HepG2 (cell line): ENCODE data around the gene CA10. TPM values are rescaled to one million over a fixed set of nuclear protein-coding genes. Genes with fewer than 3 reads are reported as not detected.

Experiments used
- ATAC-seq: fragments of 200-7000 bp; cut with Tn5 transposase; 3 replicates; pipeline ENCODE4 v1.9.1; 2020; ENCODE audit warnings: mild to moderate bottlenecking, moderate library complexity
- BruUV-seq: library from RNA; stranded (reverse); fragments of 400-500 nt; replicated peaks from 2 replicates; lab custom pipeline; 2021; lab: Mats Ljungman, UMichigan
- CTCF ChIA-PET: fragments of 300-600 bp; formaldehyde crosslinking; extraction: SDS; loops from one replicate; lab custom pipeline; 2021; ENCODE audit warnings: low total read pairs, inconsistent platforms, low intra/inter-chr PET ratio; lab: Yijun Ruan, JAX
- POLR2A ChIA-PET: fragments of 350-600 bp; sonication (Branson Sonifier 250); formaldehyde crosslinking; loops from one replicate; lab custom pipeline; 2020; ENCODE audit warnings: antibody characterized with exemption, inconsistent platforms; lab: Yijun Ruan, JAX
- DNase-seq: peaks from one replicate; pipeline ENCODE4 v3.0.0-alpha.2; 2015; ENCODE audit warnings: low spot score
- FAIRE-seq: peaks from 3 replicates; lab custom pipeline; 2011; peaks lifted over from hg19 to GRCh38; lab: Jason Lieb, UNC
- H2AFZ ChIP-seq: one replicate; pipeline ENCODE4 v1.6.1; 2011; ENCODE audit warnings: low read length, inconsistent platforms
- H3K27ac ChIP-seq: fragments of 300-600 bp; 3 replicates; pipeline ENCODE4 v1.8.0; 2011; ENCODE audit warnings: mixed run types, mild to moderate bottlenecking, mixed read lengths, low read length, inconsistent platforms; ENCODE audit not compliant: insufficient read depth; ENCODE audit errors: extremely low read length
- H3K27me3 ChIP-seq, 2 experiments: fragments of 200-600 bp in 1 of 2; 2 replicates in 1 of 2; 3 replicates in 1 of 2; pipeline versions ENCODE4 v1.6.0 to v1.8.0; 2011; ENCODE audit warnings: low read length in 2 of 2, mild to moderate bottlenecking in 2 of 2, moderate library complexity in 2 of 2, inconsistent platforms in 1 of 2; ENCODE audit not compliant: insufficient read depth in 2 of 2, control insufficient read depth in 1 of 2
- H3K36me3 ChIP-seq, 2 experiments: fragments of 200-600 bp in 1 of 2; replicated peaks in 1 of 2; 2 replicates in 1 of 2; 3 replicates in 1 of 2; pipeline versions ENCODE4 v1.5.1 to v1.8.0; 2011; ENCODE audit warnings: low read length in 2 of 2, inconsistent platforms in 1 of 2; ENCODE audit not compliant: insufficient read depth in 2 of 2, control insufficient read depth in 1 of 2
- H3K4me1 ChIP-seq: 2 replicates; pipeline ENCODE4 v1.5.1; 2012; ENCODE audit warnings: low read length, inconsistent platforms; ENCODE audit not compliant: insufficient read depth
- H3K4me2 ChIP-seq: 2 replicates; pipeline ENCODE4 v1.6.0; 2011; ENCODE audit warnings: low read depth, low read length, inconsistent platforms
- H3K4me3 ChIP-seq, 3 experiments: fragments of 200-600 bp in 1 of 3; sonication (generic), shearing (Covaris generic) in 1 of 3; replicated peaks in 1 of 3; 2 replicates each; pipeline ENCODE4 v1.5.1; 2011 to 2016; ENCODE audit warnings: low read length in 3 of 3, inconsistent platforms in 2 of 3, low read depth in 2 of 3, mild to moderate bottlenecking in 2 of 3, control low read depth in 1 of 3, mixed read lengths in 1 of 3; ENCODE audit not compliant: insufficient read depth in 1 of 3
- H3K79me2 ChIP-seq: one replicate; pipeline ENCODE4 v1.6.1; 2011; ENCODE audit warnings: low read length, inconsistent platforms; ENCODE audit not compliant: insufficient read depth
- H3K9ac ChIP-seq: 2 replicates; pipeline ENCODE4 v1.6.0; 2011; ENCODE audit warnings: mild to moderate bottlenecking, low read depth, low read length, inconsistent platforms; ENCODE audit not compliant: insufficient read depth
- H3K9me3 ChIP-seq: 2 replicates; pipeline ENCODE4 v1.5.1; 2012; ENCODE audit warnings: mild to moderate bottlenecking, low read length
- H4K20me1 ChIP-seq: 2 replicates; pipeline ENCODE4 v1.6.0; 2011; ENCODE audit warnings: inconsistent platforms, mild to moderate bottlenecking, low read length, moderate library complexity; ENCODE audit not compliant: insufficient read depth
- ELF4 ChIP-seq: sonication (generic); formaldehyde crosslinking; IDR thresholded peaks from 2 replicates; pipeline ENCODE4 v1.5.0; 2020; ENCODE audit warnings: missing genetic modification reagents, mild to moderate bottlenecking, moderate library complexity, borderline replicate concordance
- GLI4 ChIP-seq: sonication (generic); formaldehyde crosslinking; IDR thresholded peaks from 2 replicates; pipeline ENCODE4 v1.5.1; 2020; ENCODE audit warnings: missing genetic modification reagents, mild to moderate bottlenecking, moderate library complexity, borderline replicate concordance
- NFKBIZ ChIP-seq: IDR thresholded peaks from 2 replicates; pipeline ENCODE4 v1.6.1; 2018; ENCODE audit warnings: missing genetic modification reagents, missing compliant biosample characterization
- POGK ChIP-seq: sonication (generic); formaldehyde crosslinking; conservative IDR thresholded peaks from 2 replicates; pipeline ENCODE4 v1.8.0; 2022; ENCODE audit warnings: mild to moderate bottlenecking, moderate library complexity, missing genetic modification reagents
- TBX3 ChIP-seq: fragments of 450-650 bp; IDR thresholded peaks from 2 replicates; pipeline ENCODE4 v1.6.1; 2017; ENCODE audit warnings: antibody characterized with exemption, mild to moderate bottlenecking, inconsistent platforms, borderline replicate concordance
- ZNF124 ChIP-seq: sonication (generic); formaldehyde crosslinking; IDR thresholded peaks from 2 replicates; pipeline ENCODE4 v1.4.0; 2020; ENCODE audit warnings: missing genetic modification reagents
- ZNF224 ChIP-seq: sonication (generic); formaldehyde crosslinking; IDR thresholded peaks from 2 replicates; pipeline ENCODE4 v1.5.0; 2020; ENCODE audit warnings: mild to moderate bottlenecking, missing genetic modification reagents
- ZNF33B ChIP-seq: sonication (generic); formaldehyde crosslinking; IDR thresholded peaks from 2 replicates; pipeline ENCODE4 v1.5.1; 2020; ENCODE audit warnings: mild to moderate bottlenecking, missing genetic modification reagents
- ZNF503 ChIP-seq: sonication (generic); formaldehyde crosslinking; IDR thresholded peaks from 2 replicates; pipeline ENCODE4 v1.4.0; 2020; ENCODE audit warnings: missing genetic modification reagents
- ZNF687 ChIP-seq: sonication (generic); formaldehyde crosslinking; IDR thresholded peaks from 2 replicates; pipeline ENCODE4 v1.5.1; 2020; ENCODE audit warnings: mild to moderate bottlenecking, missing genetic modification reagents, moderate library complexity
- ZNF75D ChIP-seq: sonication (generic); formaldehyde crosslinking; IDR thresholded peaks from 2 replicates; pipeline ENCODE4 v1.8.1; 2023; ENCODE audit warnings: missing genetic modification reagents, mild to moderate bottlenecking, borderline replicate concordance
- WGBS: methylation state at CpG from one replicate; pipeline ENCODE4 v1.1.6; 2017; ENCODE audit warnings: low lambda C conversion rate; 5-methylcytosine and 5-hydroxymethylcytosine counted together
- in situ Hi-C: cut with HindIII; loops from 2 replicates; pipeline ENCODE4 v1.10.0; 2017; ENCODE audit warnings: low pct_unique_long_range_greater_than_20kb; ENCODE audit not compliant: extremely low pct_ligation_motif_present
- intact Hi-C: fragments of 100-400 bp; cut with micrococcal nuclease; formaldehyde crosslinking; loops from one replicate; pipeline ENCODE4 v1.10.0; 2022; ENCODE audit not compliant: unreplicated experiment
- polyA plus RNA-seq, 8 experiments: library from polyadenylated mRNA; depleted of rRNA in 3 of 8; stranded (reverse) in 7 of 8; unstranded in 1 of 8; fragments of >200 nt; fragmentation: Illumina TruSeq in 4 of 8; extraction: Trizol in 4 of 8; gene quantifications; 2 replicates each; pipeline versions ENCODE4 v1.2.1 to v1.2.3, GENCODE V29; 2011 to 2016; ENCODE audit warnings: low read depth in 4 of 8, missing spikeins in 1 of 8, mixed read lengths in 1 of 8; ENCODE audit not compliant: insufficient read depth in 1 of 8
- total RNA-seq, 5 experiments: library from RNA; depleted of rRNA; stranded (reverse); fragments of >200 nt; fragmentation: Illumina TruSeq; extraction: Trizol; gene quantifications; 2 replicates each; pipeline ENCODE4 v1.2.3, GENCODE V29; 2016; ENCODE audit warnings: low read depth in 1 of 5

The CA10 gene
- total and polyA plus RNA-seq, 2 of the 13 experiments (the other 11 are each of a cell fraction or from before 2014, with no cell fraction given): not detected

- Histone ChIP-seq H3K9ac (no peak overlapping the region), H2AFZ (no peak overlapping the region), H3K4me2 (no peak overlapping the region), H3K9me3 (no peaks in the 10 kb centered on the region), H3K27ac (no peak overlapping the region), H3K27me3 (peaks cover 0 to 1% of the 10 kb centered on the region in 2 experiments; a peak in 1 of 5 replicates), H3K36me3 (no peaks in the 10 kb centered on the region), H4K20me1 (no peaks in the 10 kb centered on the region), H3K4me1 (no peaks in the 10 kb centered on the region), H3K79me2 (no peaks in the 10 kb centered on the region), H3K4me3 (no peak overlapping the region)
- DNase-seq (no peak), ATAC-seq (no peak), FAIRE-seq (no peak)
- TF ChIP-seq ZNF503 (CRISPR knock-in tag) (no peak), ELF4 (CRISPR knock-in tag) (no peak), GLI4 (CRISPR knock-in tag) (no peak), ZNF687 (CRISPR knock-in tag) (no peak), ZNF224 (CRISPR knock-in tag) (no peak), NFKBIZ (CRISPR knock-in tag) (no peak), ZNF124 (no peak), TBX3 (no peak), POGK (no peak), ZNF33B (CRISPR knock-in tag) (no peak), ZNF75D (CRISPR knock-in tag) (no peak)
- in situ Hi-C loops: no loop called here
- ChIA-PET CTCF (no interaction called here), POLR2A (no interaction called here)
- BruUV-seq: no TSS peak
- intact Hi-C loops: no loop called here
- WGBS: 1% methylated on average over 2 of the region's 2 CpGs
These were observed 559.7 kb downstream of the CA10 start for GRCh38 chr17:51598824-51599223.
